ENCODE results near the gene STK16.
A peak's percentile ranks its signal among the peaks of the same experiment; 100 is the strongest.

STK16 gene

GRCh38 chr2:219213486-219214071 lies 31.7 kb upstream of the STK16 start:
- DNase-seq (ENCODE audit: low read depth), result no peak

- no peak for DNase-seq (ENCODE audit: low read depth)
Measured at GRCh38 chr2:219214141-219214540, 31.1 kb upstream of the STK16 start.

GRCh38 chr2:219214786-219215185 lies 30.5 kb upstream of the STK16 start:
- DNase-seq (ENCODE audit: low read depth), result no peak

- no peak for DNase-seq (ENCODE audit: low read depth)
Measured at GRCh38 chr2:219215871-219216534, 29.3 kb upstream of the STK16 start.

- DNase-seq (ENCODE audit: low read depth), result no peak
Measured at GRCh38 chr2:219216535-219216915, 28.8 kb upstream of the STK16 start.

- DNase-seq (ENCODE audit: low read depth), result no peak
Measured at GRCh38 chr2:219218217-219218731, 27.0 kb upstream of the STK16 start.

GRCh38 chr2:219218732-219219701 lies 26.3 kb upstream of the STK16 start, which contains the start of gene ABCB6:
Gene ABCB6, minus strand, starts transcription at chr2:219218958. Its CDS starts 285 bp downstream, at chr2:219218673.
- peak; percentile 79 for DNase-seq (ENCODE audit: low read depth)

GRCh38 chr2:219219784-219220532 lies 25.3 kb upstream of the STK16 start:
- DNase-seq (ENCODE audit: low read depth), result no peak

GRCh38 chr2:219220652-219221402 lies 24.5 kb upstream of the STK16 start:
- no peak for DNase-seq (ENCODE audit: low read depth)

GRCh38 chr2:219221957-219222518 lies 23.2 kb upstream of the STK16 start:
- DNase-seq (ENCODE audit: low read depth), result no peak

GRCh38 chr2:219223831-219224610 lies 21.3 kb upstream of the STK16 start:
- DNase-seq (ENCODE audit: low read depth), result no peak

GRCh38 chr2:219225350-219225749 lies 19.9 kb upstream of the STK16 start:
- DNase-seq (ENCODE audit: low read depth), result no peak

- DNase-seq (ENCODE audit: low read depth), result no peak
Measured at GRCh38 chr2:219228041-219228910, 17.0 kb upstream of the STK16 start.

GRCh38 chr2:219228911-219229304 lies 16.4 kb upstream of the STK16 start:
- DNase-seq (ENCODE audit: low read depth), result no peak

GRCh38 chr2:219229305-219230058 lies 15.8 kb upstream of the STK16 start, which contains the start of the genes ANKZF1 and ATG9A:
Gene ANKZF1, plus strand, starts transcription at chr2:219229806. Its CDS starts 452 bp downstream, at chr2:219230258.
Gene ATG9A, minus strand, starts transcription at chr2:219229636. Its CDS starts 1,612 bp downstream, at chr2:219228024.
- peak; percentile 96 for DNase-seq (ENCODE audit: low read depth)

GRCh38 chr2:219230059-219230540 lies 15.2 kb upstream of the STK16 start:
- DNase-seq (ENCODE audit: low read depth), result no peak

- no peak for DNase-seq (ENCODE audit: low read depth)
Measured at GRCh38 chr2:219234331-219234730, 10.9 kb upstream of the STK16 start.

- no peak for DNase-seq (ENCODE audit: low read depth)
Measured at GRCh38 chr2:219243291-219243761, 2.0 kb upstream of the STK16 start.

All from stimulated activated CD8-positive, alpha-beta memory T cell treated with anti-CD3 and anti-CD28 coated beads, Interleukin-7, amount 100 ng/mL, for 24 hours (primary cell).